PFSK-1 (cell line): Measurements from ENCODE around the gene DECR2.

ENCODE experiments used
- POLR2AphosphoS5 ChIP-seq: IDR thresholded peaks from 2 replicates; pipeline ENCODE4 v1.6.1; 2012; ENCODE audit warnings: low read depth, mild to moderate bottlenecking, control low read depth, low read length, moderate library complexity
- SIN3A ChIP-seq: IDR thresholded peaks from 2 replicates; pipeline ENCODE4 v1.6.1; 2012; ENCODE audit warnings: mild to moderate bottlenecking, low read length, moderate library complexity, borderline replicate concordance; ENCODE audit not compliant: insufficient read depth
- TF ChIP-seq, protein P1 (sequence below), 2 experiments: IDR thresholded peaks; 2 replicates each; pipeline versions ENCODE4 v1.6.1 to v1.8.0; 2011 to 2012; ENCODE audit warnings: low read depth in 2 of 2, low read length in 2 of 2, control low read depth in 1 of 2, inconsistent platforms in 1 of 2, mild to moderate bottlenecking in 1 of 2, moderate library complexity in 1 of 2; ENCODE audit not compliant: insufficient read depth in 1 of 2

DNA sequence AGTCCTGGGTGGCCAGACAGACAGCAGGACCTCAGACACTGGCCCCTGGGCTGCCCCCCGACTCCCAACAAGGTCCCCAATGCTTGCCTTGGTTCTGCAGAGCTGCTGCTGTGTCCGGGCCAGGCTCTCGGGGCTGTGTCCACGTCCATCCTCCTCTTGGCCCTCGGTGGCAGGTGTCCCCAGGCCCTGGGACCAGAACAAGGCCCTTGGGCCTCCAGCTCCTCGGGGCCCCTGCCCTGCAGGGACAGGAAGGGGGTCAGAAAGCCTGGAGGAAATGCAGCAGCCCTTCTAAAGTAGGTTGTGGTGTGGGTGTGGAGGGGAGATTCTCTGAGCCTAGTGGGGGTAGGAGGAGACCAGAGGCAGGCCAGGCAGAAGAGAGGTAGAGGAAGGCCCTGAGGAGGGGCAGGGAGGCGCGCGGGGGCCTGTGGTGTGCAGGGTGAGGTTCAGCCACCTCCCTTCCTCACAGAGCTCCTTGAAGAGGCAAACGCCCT, 46.7 kb upstream of the DECR2 start:
- no peak for TF ChIP-seq POLR2AphosphoS5
- no peak for TF ChIP-seq SIN3A
- TF ChIP-seq, protein P1, sequence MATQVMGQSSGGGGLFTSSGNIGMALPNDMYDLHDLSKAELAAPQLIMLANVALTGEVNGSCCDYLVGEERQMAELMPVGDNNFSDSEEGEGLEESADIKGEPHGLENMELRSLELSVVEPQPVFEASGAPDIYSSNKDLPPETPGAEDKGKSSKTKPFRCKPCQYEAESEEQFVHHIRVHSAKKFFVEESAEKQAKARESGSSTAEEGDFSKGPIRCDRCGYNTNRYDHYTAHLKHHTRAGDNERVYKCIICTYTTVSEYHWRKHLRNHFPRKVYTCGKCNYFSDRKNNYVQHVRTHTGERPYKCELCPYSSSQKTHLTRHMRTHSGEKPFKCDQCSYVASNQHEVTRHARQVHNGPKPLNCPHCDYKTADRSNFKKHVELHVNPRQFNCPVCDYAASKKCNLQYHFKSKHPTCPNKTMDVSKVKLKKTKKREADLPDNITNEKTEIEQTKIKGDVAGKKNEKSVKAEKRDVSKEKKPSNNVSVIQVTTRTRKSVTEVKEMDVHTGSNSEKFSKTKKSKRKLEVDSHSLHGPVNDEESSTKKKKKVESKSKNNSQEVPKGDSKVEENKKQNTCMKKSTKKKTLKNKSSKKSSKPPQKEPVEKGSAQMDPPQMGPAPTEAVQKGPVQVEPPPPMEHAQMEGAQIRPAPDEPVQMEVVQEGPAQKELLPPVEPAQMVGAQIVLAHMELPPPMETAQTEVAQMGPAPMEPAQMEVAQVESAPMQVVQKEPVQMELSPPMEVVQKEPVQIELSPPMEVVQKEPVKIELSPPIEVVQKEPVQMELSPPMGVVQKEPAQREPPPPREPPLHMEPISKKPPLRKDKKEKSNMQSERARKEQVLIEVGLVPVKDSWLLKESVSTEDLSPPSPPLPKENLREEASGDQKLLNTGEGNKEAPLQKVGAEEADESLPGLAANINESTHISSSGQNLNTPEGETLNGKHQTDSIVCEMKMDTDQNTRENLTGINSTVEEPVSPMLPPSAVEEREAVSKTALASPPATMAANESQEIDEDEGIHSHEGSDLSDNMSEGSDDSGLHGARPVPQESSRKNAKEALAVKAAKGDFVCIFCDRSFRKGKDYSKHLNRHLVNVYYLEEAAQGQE (IDR thresholded peaks at IDR 0.05; ENCODE audit: insufficient read depth in 1 of 2, low read depth in 2 of 2, low read length in 2 of 2) = no peak
